ENCODE data around the gene SOBP. TPM values are rescaled to one million over a fixed set of nuclear protein-coding genes. Genes with fewer than 3 reads are reported as not detected.

The SOBP gene
- polyA plus RNA-seq, 4 donors, result 10.4 to 17.6 (median 14.2) TPM

- DNase-seq (ENCODE audit: low read depth in 4 of 4, low spot score in 2 of 4), result no peak
Measured at GRCh38 chr6:107578642-107579341, 88.9 kb downstream of the SOBP start.

GRCh38 chr6:107579456-107580056 is 89.6 kb downstream of the SOBP start:
- no peak for DNase-seq (ENCODE audit: low read depth in 4 of 4, low spot score in 2 of 4)

- DNase-seq (ENCODE audit: low read depth in 4 of 4, low spot score in 2 of 4), result no peak
Measured at GRCh38 chr6:107582086-107582485, 92.2 kb downstream of the SOBP start.

GRCh38 chr6:107584726-107585125 is 94.8 kb downstream of the SOBP start:
- DNase-seq (ENCODE audit: low read depth in 4 of 4, low spot score in 2 of 4), result no peak

GRCh38 chr6:107585815-107586435 is 96.0 kb downstream of the SOBP start:
- DNase-seq (ENCODE audit: low read depth in 4 of 4, low spot score in 2 of 4), result no peak

- no peak for DNase-seq (ENCODE audit: low read depth in 4 of 4, low spot score in 2 of 4)
Measured at GRCh38 chr6:107587451-107587850, 97.5 kb downstream of the SOBP start.

- DNase-seq (ENCODE audit: low read depth in 4 of 4, low spot score in 2 of 4), result no peak
Measured at GRCh38 chr6:107589199-107589598, 99.3 kb downstream of the SOBP start.

- DNase-seq (ENCODE audit: low read depth in 4 of 4, low spot score in 2 of 4), result no peak
Measured at GRCh38 chr6:107589934-107590333, 100.0 kb downstream of the SOBP start.

GRCh38 chr6:107590378-107590777 is 100.5 kb downstream of the SOBP start:
- DNase-seq (ENCODE audit: low read depth in 4 of 4, low spot score in 2 of 4), result no peak

- no peak for DNase-seq (ENCODE audit: low read depth in 4 of 4, low spot score in 2 of 4)
Measured at GRCh38 chr6:107591346-107591745, 101.4 kb downstream of the SOBP start.

GRCh38 chr6:107592806-107593205 is 102.9 kb downstream of the SOBP start:
- DNase-seq (ENCODE audit: low read depth in 4 of 4, low spot score in 2 of 4), result no peak

- no peak for DNase-seq (ENCODE audit: low read depth in 4 of 4, low spot score in 2 of 4)
Measured at GRCh38 chr6:107594736-107595135, 104.8 kb downstream of the SOBP start.

- no peak for DNase-seq (ENCODE audit: low read depth in 4 of 4, low spot score in 2 of 4)
Measured at GRCh38 chr6:107598091-107598490, 108.2 kb downstream of the SOBP start.

- no peak for DNase-seq (ENCODE audit: low read depth in 4 of 4, low spot score in 2 of 4)
Measured at GRCh38 chr6:107599043-107599442, 109.1 kb downstream of the SOBP start.

GRCh38 chr6:107600121-107600520 is 110.2 kb downstream of the SOBP start:
- DNase-seq (ENCODE audit: low read depth in 4 of 4, low spot score in 2 of 4), result no peak

GRCh38 chr6:107600936-107601335 is 111.0 kb downstream of the SOBP start:
- DNase-seq (ENCODE audit: low read depth in 4 of 4, low spot score in 2 of 4), result no peak

- DNase-seq (ENCODE audit: low read depth in 4 of 4, low spot score in 2 of 4), result no peak
Measured at GRCh38 chr6:107601406-107601805, 111.5 kb downstream of the SOBP start.

GRCh38 chr6:107602321-107603005 is 112.5 kb downstream of the SOBP start:
- no peak for DNase-seq (ENCODE audit: low read depth in 4 of 4, low spot score in 2 of 4)

- no peak for DNase-seq (ENCODE audit: low read depth in 4 of 4, low spot score in 2 of 4)
Measured at GRCh38 chr6:107603006-107603370, 113.1 kb downstream of the SOBP start.

GRCh38 chr6:107604549-107604948 is 114.6 kb downstream of the SOBP start:
- no peak for DNase-seq (ENCODE audit: low read depth in 4 of 4, low spot score in 2 of 4)

- no peak for DNase-seq (ENCODE audit: low read depth in 4 of 4, low spot score in 2 of 4)
Measured at GRCh38 chr6:107606407-107606806, 116.5 kb downstream of the SOBP start.

- no peak for DNase-seq (ENCODE audit: low read depth in 4 of 4, low spot score in 2 of 4)
Measured at GRCh38 chr6:107607116-107607515, 117.2 kb downstream of the SOBP start.

All from left renal cortex interstitium (tissue), 4 donors.